Measurements from ENCODE around the gene PIM1. TPM values are rescaled to one million over a fixed set of nuclear protein-coding genes. Genes with fewer than 3 reads are reported as not detected.

The PIM1 gene
- total and polyA plus RNA-seq, 9 of the 15 experiments (the other 6 are each of a cell fraction or from before 2014, with no cell fraction given): 19.0 to 789 (median 212) TPM

- TF ChIP-seq ZNF12 (CRISPR knock-in tag; IDR thresholded peaks at IDR 0.05) (0 out of 2 replicates have a peak, but pooled peaks have one; percentile 45), YY1 (IDR thresholded peaks at IDR 0.05; ENCODE audit: borderline replicate concordance in 1 of 3, control insufficient read depth in 1 of 3, extremely low read depth in 1 of 3, insufficient read depth in 3 of 3, insufficient read length in 1 of 3, insufficient replicate concordance in 2 of 3, low read depth in 1 of 3, low read length in 2 of 3) (peak in 2 of 3 experiments; percentile 62 to 66), BHLHE40 (IDR thresholded peaks at IDR 0.05; ENCODE audit: low read length) (no peak), NCOA4 (IDR thresholded peaks at IDR 0.05; ENCODE audit: partially characterized antibody) (no peak), NELFE (IDR thresholded peaks at IDR 0.05; ENCODE audit: insufficient read depth, insufficient read length) (no peak), MXI1 (IDR thresholded peaks at IDR 0.05; ENCODE audit: low read depth, low read length) (0 out of 2 replicates have a peak, but pooled peaks have one; percentile 43), SOX6 (IDR thresholded peaks at IDR 0.05) (0 out of 2 replicates have a peak, but pooled peaks have one; percentile 15), CBFA2T2 (conservative IDR thresholded peaks at IDR 0.05) (peak; percentile 36; the same call in 1 of the 2 replicates), NFE2L1 (tag; IDR thresholded peaks at IDR 0.05; ENCODE audit: borderline replicate concordance, low read depth) (no peak), ZNF592 (IDR thresholded peaks at IDR 0.05) (no peak), CBX3 (IDR thresholded peaks at IDR 0.05; ENCODE audit: borderline replicate concordance in 1 of 2, low read length in 2 of 2) (no peak), TFAP4 (CRISPR knock-in tag; IDR thresholded peaks at IDR 0.05; ENCODE audit: borderline replicate concordance) (peak; percentile 88), RFX1 (IDR thresholded peaks at IDR 0.05) (no peak), CBX1 (IDR thresholded peaks at IDR 0.05; ENCODE audit: low read depth) (0 out of 2 replicates have a peak, but pooled peaks have one; percentile 23), SPI1 (IDR thresholded peaks at IDR 0.05; ENCODE audit: borderline replicate concordance, low read depth, low read length) (peak; percentile 59; the same call in 1 of the 2 replicates), HBP1 (CRISPR knock-in tag; IDR thresholded peaks at IDR 0.05) (no peak), ZBED1 (IDR thresholded peaks at IDR 0.05) (no peak)
- TF ChIP-seq, protein P1, sequence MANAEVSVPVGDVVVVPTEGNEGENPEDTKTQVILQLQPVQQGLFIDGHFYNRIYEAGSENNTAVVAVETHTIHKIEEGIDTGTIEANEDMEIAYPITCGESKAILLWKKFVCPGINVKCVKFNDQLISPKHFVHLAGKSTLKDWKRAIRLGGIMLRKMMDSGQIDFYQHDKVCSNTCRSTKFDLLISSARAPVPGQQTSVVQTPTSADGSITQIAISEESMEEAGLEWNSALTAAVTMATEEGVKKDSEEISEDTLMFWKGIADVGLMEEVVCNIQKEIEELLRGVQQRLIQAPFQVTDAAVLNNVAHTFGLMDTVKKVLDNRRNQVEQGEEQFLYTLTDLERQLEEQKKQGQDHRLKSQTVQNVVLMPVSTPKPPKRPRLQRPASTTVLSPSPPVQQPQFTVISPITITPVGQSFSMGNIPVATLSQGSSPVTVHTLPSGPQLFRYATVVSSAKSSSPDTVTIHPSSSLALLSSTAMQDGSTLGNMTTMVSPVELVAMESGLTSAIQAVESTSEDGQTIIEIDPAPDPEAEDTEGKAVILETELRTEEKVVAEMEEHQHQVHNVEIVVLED (CRISPR knock-in tag; IDR thresholded peaks at IDR 0.05): 0 out of 2 replicates have a peak, but pooled peaks have one; percentile 32
Observed at GRCh38 chr6:37222125-37222967, 52.4 kb downstream of the PIM1 start (continued).
